ENCODE measurements around the gene PCSK6.
"Not testable (repeated sequence)": the region's sequence is repeated elsewhere in the genome, so short reads cannot be mapped to it uniquely, and the experiment has no call there.

PCSK6 gene

GRCh38 chr15:101402883-101403282 lies 86.6 kb downstream of the PCSK6 start:
- not testable (repeated sequence) for H2BK15ac ChIP-seq (ENCODE audit: low read length); H4K8ac ChIP-seq (ENCODE audit: low read depth, low read length); H3K18ac ChIP-seq (ENCODE audit: low read length); H3K4ac ChIP-seq (ENCODE audit: low read length); H2BK12ac ChIP-seq (ENCODE audit: low read length); H3K79me1 ChIP-seq (ENCODE audit: low read depth, low read length); H3K4me3 ChIP-seq (ENCODE audit: low read length in 2 of 2); H3K9ac ChIP-seq (ENCODE audit: low read depth, low read length, poor library complexity); H3K23ac ChIP-seq (ENCODE audit: low read depth, low read length, poor library complexity); H3K4me1 ChIP-seq (ENCODE audit: control insufficient read depth in 2 of 2, insufficient read depth in 1 of 2, low read depth in 1 of 2, low read length in 2 of 2); H3K4me2 ChIP-seq (ENCODE audit: insufficient read depth, low read length, poor library complexity, severe bottlenecking); H2AFZ ChIP-seq (ENCODE audit: low read length); H2BK5ac ChIP-seq (ENCODE audit: low read length); H3K27ac ChIP-seq (replicated peaks; ENCODE audit: low read length); H3K9me3 ChIP-seq (replicated peaks in 1 of 2; ENCODE audit: control insufficient read depth in 2 of 2, insufficient read depth in 1 of 2, low read depth in 1 of 2, low read length in 2 of 2); DNase-seq (ENCODE audit: low spot score); H3K27me3 ChIP-seq (ENCODE audit: control insufficient read depth in 3 of 3, insufficient read depth in 3 of 3, low read depth in 1 of 3, low read length in 3 of 3); H2BK120ac ChIP-seq (ENCODE audit: low read depth, low read length); H2AK5ac ChIP-seq (ENCODE audit: low read depth, low read length); H3K36me3 ChIP-seq (replicated peaks in 1 of 2; ENCODE audit: control insufficient read depth in 2 of 2, insufficient read depth in 2 of 2, low read length in 2 of 2); H4K91ac ChIP-seq (ENCODE audit: low read depth, low read length, poor library complexity); H3K14ac ChIP-seq (ENCODE audit: low read length)
- WGBS, 2 donors (ENCODE audit: extremely low coverage in 2 of 2, insufficient read length in 2 of 2, insufficient replicate concordance in 1 of 2): no CpG with 5 or more reads among the region's 4 CpGs

GRCh38 chr15:101401286-101401685 lies 88.2 kb downstream of the PCSK6 start:
- no peak overlapping the region for H3K4me3 ChIP-seq (ENCODE audit: low read length in 2 of 2)
- H3K4me2 ChIP-seq (ENCODE audit: insufficient read depth, low read length, poor library complexity, severe bottlenecking): no peak overlapping the region
- no peak overlapping the region for H2BK120ac ChIP-seq (ENCODE audit: low read depth, low read length)
- no peak overlapping the region for H4K8ac ChIP-seq (ENCODE audit: low read depth, low read length)
- no peak for DNase-seq (ENCODE audit: low spot score)
- no peak overlapping the region for H3K18ac ChIP-seq (ENCODE audit: low read length)
- no peak overlapping the region for H3K27ac ChIP-seq (replicated peaks; ENCODE audit: low read length)
- no CpG with 5 or more reads among the region's 8 CpGs for WGBS, 2 donors (ENCODE audit: extremely low coverage in 2 of 2, insufficient read length in 2 of 2, insufficient replicate concordance in 1 of 2)
- no peak overlapping the region for H2AK5ac ChIP-seq (ENCODE audit: low read depth, low read length)
- H3K4me1 ChIP-seq (ENCODE audit: control insufficient read depth in 2 of 2, insufficient read depth in 1 of 2, low read depth in 1 of 2, low read length in 2 of 2): peaks cover 0 to 5% of the 10 kb centered on the region in 2 donors
- no peak overlapping the region for H2AFZ ChIP-seq (ENCODE audit: low read length)
- H3K79me1 ChIP-seq (ENCODE audit: low read depth, low read length): no peaks in the 10 kb centered on the region
- no peak overlapping the region for H3K23ac ChIP-seq (ENCODE audit: low read depth, low read length, poor library complexity)
- H3K9me3 ChIP-seq (replicated peaks in 1 of 2; ENCODE audit: control insufficient read depth in 2 of 2, insufficient read depth in 1 of 2, low read depth in 1 of 2, low read length in 2 of 2): peaks cover 0 to 2% of the 10 kb centered on the region in 2 donors
- H2BK15ac ChIP-seq (ENCODE audit: low read length): no peak overlapping the region
- no peaks in the 10 kb centered on the region for H3K27me3 ChIP-seq (ENCODE audit: control insufficient read depth in 3 of 3, insufficient read depth in 3 of 3, low read depth in 1 of 3, low read length in 3 of 3)
- no peak overlapping the region for H3K4ac ChIP-seq (ENCODE audit: low read length)
- H2BK12ac ChIP-seq (ENCODE audit: low read length): no peak overlapping the region
- H3K36me3 ChIP-seq (replicated peaks in 1 of 2; ENCODE audit: control insufficient read depth in 2 of 2, insufficient read depth in 2 of 2, low read length in 2 of 2): peaks cover 0 to 6% of the 10 kb centered on the region in 2 donors
- H3K9ac ChIP-seq (ENCODE audit: low read depth, low read length, poor library complexity): peak overlapping the region; percentile 15
- no peak overlapping the region for H3K14ac ChIP-seq (ENCODE audit: low read length)
- H4K91ac ChIP-seq (ENCODE audit: low read depth, low read length, poor library complexity): no peak overlapping the region
- H2BK5ac ChIP-seq (ENCODE audit: low read length): no peak overlapping the region

- H2BK120ac ChIP-seq (ENCODE audit: low read depth, low read length): no peak overlapping the region
- no peak overlapping the region for H2AK5ac ChIP-seq (ENCODE audit: low read depth, low read length)
- H4K91ac ChIP-seq (ENCODE audit: low read depth, low read length, poor library complexity): no peak overlapping the region
- no peak overlapping the region for H3K4ac ChIP-seq (ENCODE audit: low read length)
- H3K27me3 ChIP-seq (ENCODE audit: control insufficient read depth in 3 of 3, insufficient read depth in 3 of 3, low read depth in 1 of 3, low read length in 3 of 3): no peaks in the 10 kb centered on the region
- H3K4me2 ChIP-seq (ENCODE audit: insufficient read depth, low read length, poor library complexity, severe bottlenecking): no peak overlapping the region
- H3K23ac ChIP-seq (ENCODE audit: low read depth, low read length, poor library complexity): no peak overlapping the region
- no peak overlapping the region for H3K18ac ChIP-seq (ENCODE audit: low read length)
- H3K4me3 ChIP-seq (ENCODE audit: low read length in 2 of 2): no peak overlapping the region
- H3K14ac ChIP-seq (ENCODE audit: low read length): no peak overlapping the region
- no peak for DNase-seq (ENCODE audit: low spot score)
- no CpG with 5 or more reads among the region's 6 CpGs for WGBS, 2 donors (ENCODE audit: extremely low coverage in 2 of 2, insufficient read length in 2 of 2, insufficient replicate concordance in 1 of 2)
- H2BK12ac ChIP-seq (ENCODE audit: low read length): no peak overlapping the region
- no peaks in the 10 kb centered on the region for H3K79me1 ChIP-seq (ENCODE audit: low read depth, low read length)
- no peak overlapping the region for H3K9ac ChIP-seq (ENCODE audit: low read depth, low read length, poor library complexity)
- peaks cover 0 to 6% of the 10 kb centered on the region in 2 donors for H3K36me3 ChIP-seq (replicated peaks in 1 of 2; ENCODE audit: control insufficient read depth in 2 of 2, insufficient read depth in 2 of 2, low read length in 2 of 2)
- no peak overlapping the region for H4K8ac ChIP-seq (ENCODE audit: low read depth, low read length)
- peaks cover 0 to 2% of the 10 kb centered on the region in 2 donors for H3K4me1 ChIP-seq (ENCODE audit: control insufficient read depth in 2 of 2, insufficient read depth in 1 of 2, low read depth in 1 of 2, low read length in 2 of 2)
- peaks cover 0 to 2% of the 10 kb centered on the region in 2 donors for H3K9me3 ChIP-seq (replicated peaks in 1 of 2; ENCODE audit: control insufficient read depth in 2 of 2, insufficient read depth in 1 of 2, low read depth in 1 of 2, low read length in 2 of 2)
- no peak overlapping the region for H2BK15ac ChIP-seq (ENCODE audit: low read length)
- H2AFZ ChIP-seq (ENCODE audit: low read length): no peak overlapping the region
- H2BK5ac ChIP-seq (ENCODE audit: low read length): no peak overlapping the region
- H3K27ac ChIP-seq (replicated peaks; ENCODE audit: low read length): no peak overlapping the region
These were observed 90.1 kb downstream of the PCSK6 start for GRCh38 chr15:101399431-101399830.

DNA sequence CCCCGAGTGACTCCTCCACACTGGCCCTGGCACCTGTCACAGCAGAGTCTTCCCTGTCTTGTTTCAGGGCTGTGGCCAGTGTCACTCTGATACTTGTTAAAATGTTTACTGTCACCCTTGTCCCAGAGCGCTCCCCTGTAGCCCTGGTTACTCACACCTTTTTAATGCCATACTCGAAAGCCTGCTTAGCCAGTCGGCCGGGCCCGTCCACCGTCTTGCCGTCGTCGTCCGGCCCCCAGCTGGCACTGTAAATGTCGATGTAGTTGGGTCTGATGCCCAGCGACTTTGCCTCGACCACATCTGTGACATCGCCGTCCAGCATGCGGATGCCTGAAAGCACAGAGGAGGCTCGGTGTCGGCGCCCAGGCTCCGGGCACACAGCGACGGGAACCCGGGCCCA lies 91.3 kb downstream of the PCSK6 start:
- Histone ChIP-seq H3K4ac (ENCODE audit: low read length) (no peak overlapping the region), H3K4me2 (ENCODE audit: insufficient read depth, low read length, poor library complexity, severe bottlenecking) (no peak overlapping the region), H3K9ac (ENCODE audit: low read depth, low read length, poor library complexity) (no peak overlapping the region), H2BK5ac (ENCODE audit: low read length) (no peak overlapping the region), H3K4me1 (ENCODE audit: control insufficient read depth in 2 of 2, insufficient read depth in 1 of 2, low read depth in 1 of 2, low read length in 2 of 2) (peaks cover 0 to 2% of the 10 kb centered on the region in 2 donors), H4K91ac (ENCODE audit: low read depth, low read length, poor library complexity) (no peak overlapping the region), H2BK120ac (ENCODE audit: low read depth, low read length) (no peak overlapping the region), H3K27ac (replicated peaks; ENCODE audit: low read length) (no peak overlapping the region), H3K14ac (ENCODE audit: low read length) (no peak overlapping the region), H3K79me1 (ENCODE audit: low read depth, low read length) (no peaks in the 10 kb centered on the region), H4K8ac (ENCODE audit: low read depth, low read length) (no peak overlapping the region), H3K9me3 (replicated peaks in 1 of 2; ENCODE audit: control insufficient read depth in 2 of 2, insufficient read depth in 1 of 2, low read depth in 1 of 2, low read length in 2 of 2) (peaks cover 0 to 2% of the 10 kb centered on the region in 2 donors), H2BK15ac (ENCODE audit: low read length) (no peak overlapping the region), H3K36me3 (replicated peaks in 1 of 2; ENCODE audit: control insufficient read depth in 2 of 2, insufficient read depth in 2 of 2, low read length in 2 of 2) (peaks cover 0 to 6% of the 10 kb centered on the region in 2 donors), H3K27me3 (ENCODE audit: control insufficient read depth in 3 of 3, insufficient read depth in 3 of 3, low read depth in 1 of 3, low read length in 3 of 3) (no peaks in the 10 kb centered on the region), H3K18ac (ENCODE audit: low read length) (no peak overlapping the region), H2AFZ (ENCODE audit: low read length) (no peak overlapping the region), H2BK12ac (ENCODE audit: low read length) (no peak overlapping the region), H3K23ac (ENCODE audit: low read depth, low read length, poor library complexity) (no peak overlapping the region), H3K4me3 (ENCODE audit: low read length in 2 of 2) (no peak overlapping the region), H2AK5ac (ENCODE audit: low read depth, low read length) (no peak overlapping the region)
- WGBS, 2 donors (ENCODE audit: extremely low coverage in 2 of 2, insufficient read length in 2 of 2, insufficient replicate concordance in 1 of 2): no CpG with 5 or more reads among the region's 24 CpGs
- no peak for DNase-seq (ENCODE audit: low spot score)
